ENCODE data around the gene PIP5K1B.

PIP5K1B gene

GRCh38 chr9:68704498-68704813, 584 bp upstream of the PIP5K1B start:
- no peak for DNase-seq (ENCODE audit: low read depth, low spot score)
- Histone ChIP-seq H3K36me3 (ENCODE audit: insufficient read depth, low read length) (no peaks in the 10 kb centered on the region), H3K9me3 (ENCODE audit: low read depth, low read length) (no peaks in the 10 kb centered on the region), H3K9ac (ENCODE audit: insufficient read length) (no peak overlapping the region), H3K4me3 (no peak overlapping the region), H3K27ac (no peak overlapping the region)
- no peak for TF ChIP-seq FOXP2 (optimal IDR thresholded peaks at IDR 0.05; ENCODE audit: control extremely low read depth, extremely low read length, insufficient read depth)

GRCh38 chr9:68705531-68706362, 707 bp downstream of the PIP5K1B start:
- Histone ChIP-seq H3K36me3 (ENCODE audit: insufficient read depth, low read length) (no peaks in the 10 kb centered on the region), H3K9ac (ENCODE audit: insufficient read length) (no peak overlapping the region), H3K4me3 (no peak overlapping the region), H3K9me3 (ENCODE audit: low read depth, low read length) (no peaks in the 10 kb centered on the region), H3K27ac (no peak overlapping the region)
- TF ChIP-seq FOXP2 (optimal IDR thresholded peaks at IDR 0.05; ENCODE audit: control extremely low read depth, extremely low read length, insufficient read depth) (no peak), POLR2AphosphoS5 (IDR thresholded peaks at IDR 0.05; ENCODE audit: borderline replicate concordance, low read depth, low read length) (no peak), EZH2 (IDR thresholded peaks at IDR 0.05) (no peak)
- DNase-seq (ENCODE audit: low read depth, low spot score), result no peak

GRCh38 chr9:68706363-68707201, 1.5 kb downstream of the PIP5K1B start:
- TF ChIP-seq FOXP2 (optimal IDR thresholded peaks at IDR 0.05; ENCODE audit: control extremely low read depth, extremely low read length, insufficient read depth), result no peak
- no peak for TF ChIP-seq POLR2AphosphoS5 (IDR thresholded peaks at IDR 0.05; ENCODE audit: borderline replicate concordance, low read depth, low read length)
- no peak for TF ChIP-seq EZH2 (IDR thresholded peaks at IDR 0.05)
- no peak overlapping the region for H3K9ac ChIP-seq (ENCODE audit: insufficient read length)
- DNase-seq (ENCODE audit: low read depth, low spot score), result no peak
- H3K4me3 ChIP-seq, result no peak overlapping the region
- H3K36me3 ChIP-seq (ENCODE audit: insufficient read depth, low read length), result no peaks in the 10 kb centered on the region
- H3K27ac ChIP-seq, result no peak overlapping the region
- H3K9me3 ChIP-seq (ENCODE audit: low read depth, low read length), result no peaks in the 10 kb centered on the region

GRCh38 chr9:68707801-68708488, 2.9 kb downstream of the PIP5K1B start:
- H3K4me3 ChIP-seq, result no peak overlapping the region
- TF ChIP-seq EZH2 (IDR thresholded peaks at IDR 0.05) (no peak), POLR2AphosphoS5 (IDR thresholded peaks at IDR 0.05; ENCODE audit: borderline replicate concordance, low read depth, low read length) (no peak), FOXP2 (optimal IDR thresholded peaks at IDR 0.05; ENCODE audit: control extremely low read depth, extremely low read length, insufficient read depth) (no peak)
- H3K36me3 ChIP-seq (ENCODE audit: insufficient read depth, low read length), result no peaks in the 10 kb centered on the region
- no peak for DNase-seq (ENCODE audit: low read depth, low spot score)
- H3K27ac ChIP-seq, result no peak overlapping the region
- no peaks in the 10 kb centered on the region for H3K9me3 ChIP-seq (ENCODE audit: low read depth, low read length)
- no peak overlapping the region for H3K9ac ChIP-seq (ENCODE audit: insufficient read length)

GRCh38 chr9:68708513-68708912, 3.5 kb downstream of the PIP5K1B start:
- TF ChIP-seq FOXP2 (optimal IDR thresholded peaks at IDR 0.05; ENCODE audit: control extremely low read depth, extremely low read length, insufficient read depth) (no peak), EZH2 (IDR thresholded peaks at IDR 0.05) (no peak), POLR2AphosphoS5 (IDR thresholded peaks at IDR 0.05; ENCODE audit: borderline replicate concordance, low read depth, low read length) (no peak)
- DNase-seq (ENCODE audit: low read depth, low spot score), result no peak

GRCh38 chr9:68709291-68710110, 4.5 kb downstream of the PIP5K1B start:
- H3K27ac ChIP-seq, result no peak overlapping the region

More at GRCh38 chr9:68708513-68708912, 3.5 kb downstream of the PIP5K1B start:
- H3K27ac ChIP-seq, result no peak overlapping the region
- H3K4me3 ChIP-seq, result no peak overlapping the region
- no peaks in the 10 kb centered on the region for H3K9me3 ChIP-seq (ENCODE audit: low read depth, low read length)
- no peak overlapping the region for H3K9ac ChIP-seq (ENCODE audit: insufficient read length)
- H3K36me3 ChIP-seq (ENCODE audit: insufficient read depth, low read length), result no peaks in the 10 kb centered on the region

GRCh38 chr9:68710111-68710471, 5.1 kb downstream of the PIP5K1B start:
- Histone ChIP-seq H3K4me3 (no peak overlapping the region), H3K9ac (ENCODE audit: insufficient read length) (no peak overlapping the region), H3K27ac (no peak overlapping the region), H3K36me3 (ENCODE audit: insufficient read depth, low read length) (no peaks in the 10 kb centered on the region), H3K9me3 (ENCODE audit: low read depth, low read length) (no peaks in the 10 kb centered on the region)
- no peak for DNase-seq (ENCODE audit: low read depth, low spot score)
- TF ChIP-seq FOXP2 (optimal IDR thresholded peaks at IDR 0.05; ENCODE audit: control extremely low read depth, extremely low read length, insufficient read depth) (no peak), POLR2AphosphoS5 (IDR thresholded peaks at IDR 0.05; ENCODE audit: borderline replicate concordance, low read depth, low read length) (no peak), EZH2 (IDR thresholded peaks at IDR 0.05) (no peak)

More at GRCh38 chr9:68709291-68710110, 4.5 kb downstream of the PIP5K1B start:
- H3K36me3 ChIP-seq (ENCODE audit: insufficient read depth, low read length), result no peaks in the 10 kb centered on the region
- H3K4me3 ChIP-seq, result no peak overlapping the region
- no peak overlapping the region for H3K9ac ChIP-seq (ENCODE audit: insufficient read length)
- no peaks in the 10 kb centered on the region for H3K9me3 ChIP-seq (ENCODE audit: low read depth, low read length)
- DNase-seq (ENCODE audit: low read depth, low spot score), result no peak
- TF ChIP-seq EZH2 (IDR thresholded peaks at IDR 0.05) (no peak), FOXP2 (optimal IDR thresholded peaks at IDR 0.05; ENCODE audit: control extremely low read depth, extremely low read length, insufficient read depth) (no peak), POLR2AphosphoS5 (IDR thresholded peaks at IDR 0.05; ENCODE audit: borderline replicate concordance, low read depth, low read length) (no peak)
